Measurements from ENCODE around the gene BCL2.

Gene BCL2

DNA sequence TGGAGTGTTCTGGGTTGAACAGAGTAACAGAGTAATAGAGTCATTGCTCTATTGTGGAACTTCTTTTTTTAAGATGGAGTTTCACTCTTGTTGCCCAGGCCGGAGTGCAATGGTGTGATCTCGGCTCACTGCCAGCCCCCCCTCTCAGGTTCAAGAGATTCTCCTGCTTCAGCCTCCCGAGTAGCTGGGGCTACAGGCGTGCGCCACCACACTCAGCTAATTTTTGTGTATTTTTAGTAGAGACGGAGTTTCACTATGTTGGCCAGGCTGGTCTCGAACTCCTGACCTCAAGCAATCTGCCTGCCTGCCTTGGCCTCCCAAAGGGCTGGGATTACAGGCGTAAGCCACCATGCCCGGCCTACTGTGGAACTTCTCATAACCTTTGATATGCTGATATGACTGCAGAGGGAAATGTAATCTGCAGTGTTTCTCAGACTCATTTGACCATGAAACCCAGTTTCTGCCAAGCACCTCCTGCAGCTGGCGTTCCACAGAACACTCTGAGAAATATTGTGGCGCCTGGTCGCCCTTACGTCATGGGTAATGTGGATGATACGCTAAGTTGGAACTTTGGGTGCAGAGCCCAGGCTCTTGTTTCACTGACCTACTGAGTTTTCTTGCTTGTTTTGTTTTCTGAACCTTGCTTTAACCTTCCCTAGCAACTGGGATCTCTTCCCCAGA, 213.8 kb downstream of the BCL2 start:
- TF ChIP-seq, protein P1, sequence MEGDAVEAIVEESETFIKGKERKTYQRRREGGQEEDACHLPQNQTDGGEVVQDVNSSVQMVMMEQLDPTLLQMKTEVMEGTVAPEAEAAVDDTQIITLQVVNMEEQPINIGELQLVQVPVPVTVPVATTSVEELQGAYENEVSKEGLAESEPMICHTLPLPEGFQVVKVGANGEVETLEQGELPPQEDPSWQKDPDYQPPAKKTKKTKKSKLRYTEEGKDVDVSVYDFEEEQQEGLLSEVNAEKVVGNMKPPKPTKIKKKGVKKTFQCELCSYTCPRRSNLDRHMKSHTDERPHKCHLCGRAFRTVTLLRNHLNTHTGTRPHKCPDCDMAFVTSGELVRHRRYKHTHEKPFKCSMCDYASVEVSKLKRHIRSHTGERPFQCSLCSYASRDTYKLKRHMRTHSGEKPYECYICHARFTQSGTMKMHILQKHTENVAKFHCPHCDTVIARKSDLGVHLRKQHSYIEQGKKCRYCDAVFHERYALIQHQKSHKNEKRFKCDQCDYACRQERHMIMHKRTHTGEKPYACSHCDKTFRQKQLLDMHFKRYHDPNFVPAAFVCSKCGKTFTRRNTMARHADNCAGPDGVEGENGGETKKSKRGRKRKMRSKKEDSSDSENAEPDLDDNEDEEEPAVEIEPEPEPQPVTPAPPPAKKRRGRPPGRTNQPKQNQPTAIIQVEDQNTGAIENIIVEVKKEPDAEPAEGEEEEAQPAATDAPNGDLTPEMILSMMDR (IDR thresholded peaks at IDR 0.05; ENCODE audit: insufficient read depth, low read depth, low read length, missing control alignments) = no peak
- DNase-seq (ENCODE audit: low read depth) = peak; percentile 93
- no peak overlapping the region; the same call in 1 of the 2 replicates for H3K4me3 ChIP-seq (ENCODE audit: low read depth, low read length)

DNA sequence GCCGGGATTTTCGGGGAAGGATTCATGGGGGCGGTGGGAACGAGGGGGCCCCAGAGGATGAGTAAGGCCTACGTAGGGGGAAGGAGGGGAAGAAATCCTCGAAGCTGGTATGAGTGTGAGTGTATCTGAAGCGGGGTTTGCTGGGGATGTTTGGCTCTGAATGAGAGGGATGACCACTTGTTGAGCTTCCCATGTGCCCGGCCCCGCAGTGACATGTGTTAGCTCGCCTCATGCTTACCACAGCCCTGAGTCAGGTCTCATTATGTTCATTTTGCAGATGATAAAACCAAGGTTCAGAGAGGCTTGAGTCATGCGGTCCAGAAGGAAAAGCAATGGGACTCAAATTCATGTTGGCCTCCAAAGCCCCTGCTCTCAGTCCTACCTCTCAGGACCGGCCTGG, 214.7 kb downstream of the BCL2 start:
- DNase-seq (ENCODE audit: low read depth) = no peak
- TF ChIP-seq, protein P1 (IDR thresholded peaks at IDR 0.05; ENCODE audit: insufficient read depth, low read depth, low read length, missing control alignments) = no peak
- no peak overlapping the region for H3K4me3 ChIP-seq (ENCODE audit: low read depth, low read length)

DNA sequence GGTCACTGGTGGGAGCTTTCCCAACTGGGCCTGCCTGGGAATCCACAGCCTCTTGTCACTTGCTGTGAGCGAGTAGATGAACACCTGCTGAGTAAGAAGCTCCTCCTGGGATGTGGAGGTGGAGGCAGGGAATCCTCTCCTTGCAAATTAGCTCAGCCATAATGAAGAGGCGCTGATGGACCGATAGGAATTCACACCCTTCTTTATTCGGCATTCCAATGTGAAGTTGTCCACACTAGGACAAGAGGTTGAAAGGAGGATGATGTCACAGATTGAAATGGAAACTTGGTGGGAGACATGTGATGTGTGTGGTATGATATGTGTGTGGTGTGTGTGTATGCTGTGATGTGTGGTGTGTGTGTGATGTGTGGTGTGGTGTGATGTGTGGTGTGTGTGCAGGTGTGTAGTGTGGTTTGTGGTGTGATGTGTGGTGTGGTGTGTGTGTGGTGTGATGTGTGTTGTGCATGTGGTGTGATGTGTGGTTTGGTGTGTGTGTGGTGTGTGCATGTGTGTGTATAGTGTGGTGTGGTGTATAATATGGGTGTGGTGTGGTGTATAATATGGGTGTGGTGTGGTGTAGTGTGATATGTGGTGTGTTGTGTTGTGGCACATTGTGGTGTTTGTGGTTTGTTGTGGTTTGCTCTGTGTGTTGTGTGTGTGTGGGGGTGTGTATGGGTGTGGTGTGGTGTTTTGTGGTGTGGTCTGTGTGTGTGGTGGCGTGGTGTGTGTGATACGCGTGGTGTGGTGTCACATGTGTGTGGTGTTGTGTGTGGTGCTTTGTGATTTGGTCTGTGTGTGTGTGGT, 216.4 kb downstream of the BCL2 start:
- DNase-seq (ENCODE audit: low read depth) = no peak
- TF ChIP-seq, protein P1 (IDR thresholded peaks at IDR 0.05; ENCODE audit: insufficient read depth, low read depth, low read length, missing control alignments) = no peak
- no peak overlapping the region for H3K4me3 ChIP-seq (ENCODE audit: low read depth, low read length)

DNA sequence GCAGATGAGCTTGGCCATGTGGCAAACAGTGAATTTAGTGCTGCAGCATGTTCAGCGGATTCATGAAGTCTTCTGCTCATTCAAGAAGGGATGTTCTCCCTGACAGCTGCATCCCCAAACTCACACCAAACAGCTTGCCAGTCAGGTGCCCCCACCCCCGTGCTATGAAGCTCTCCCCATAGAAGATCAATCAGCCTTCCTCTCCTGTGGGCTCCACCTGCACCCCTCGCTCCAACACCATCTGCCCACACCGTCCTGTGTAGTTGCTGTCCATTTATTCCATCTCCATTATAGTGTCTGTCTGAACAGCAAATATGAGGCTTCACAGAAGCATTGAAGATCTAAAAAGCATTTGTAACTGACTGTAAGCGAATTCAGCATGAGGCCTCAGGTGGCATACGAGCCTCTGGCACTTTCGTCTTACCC, 218.9 kb downstream of the BCL2 start:
- TF ChIP-seq, protein P1 (IDR thresholded peaks at IDR 0.05; ENCODE audit: insufficient read depth, low read depth, low read length, missing control alignments) = no peak
- H3K4me3 ChIP-seq (ENCODE audit: low read depth, low read length) = no peak overlapping the region
- no peak for DNase-seq (ENCODE audit: low read depth)

DNA sequence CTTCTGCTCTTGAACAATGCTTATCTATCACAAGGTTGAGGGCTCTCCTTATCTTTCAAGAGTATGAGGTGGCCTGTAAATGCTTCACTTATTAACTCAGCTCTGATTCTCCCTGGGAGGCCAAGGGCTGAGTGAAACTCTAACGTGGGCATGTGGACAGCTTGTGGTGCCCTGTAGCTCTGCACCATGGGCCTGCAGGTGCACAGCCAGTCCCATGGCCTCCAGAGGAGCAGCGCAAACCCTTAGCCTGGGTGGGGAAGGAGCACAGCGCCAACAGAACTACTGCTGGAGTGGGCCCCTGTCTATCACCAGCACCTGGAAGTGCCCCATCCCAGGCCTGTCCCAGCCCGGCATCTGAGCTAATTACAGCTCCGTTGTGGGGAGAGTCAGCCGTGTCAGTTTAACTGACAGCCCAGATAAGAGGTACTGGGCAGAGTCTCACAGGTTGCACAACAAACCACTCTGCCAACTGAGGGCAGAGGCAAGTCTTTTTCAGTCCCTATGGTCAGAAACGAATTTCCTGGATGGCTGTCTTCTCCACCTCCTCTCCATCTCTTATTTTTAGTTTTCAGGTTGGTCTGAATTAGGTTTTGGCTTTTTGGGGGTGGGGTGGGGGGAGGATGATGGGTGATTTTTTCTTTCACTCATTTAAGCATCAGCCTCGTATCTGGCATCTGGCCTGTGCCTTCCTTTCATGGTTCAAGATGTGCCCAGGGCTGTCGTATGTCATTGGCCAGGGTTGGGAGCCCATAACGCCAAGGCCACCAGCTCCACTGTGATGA, 219.5 kb downstream of the BCL2 start:
- no peak overlapping the region for H3K4me3 ChIP-seq (ENCODE audit: low read depth, low read length)
- TF ChIP-seq, protein P1 (IDR thresholded peaks at IDR 0.05; ENCODE audit: insufficient read depth, low read depth, low read length, missing control alignments) = no peak
- no peak for DNase-seq (ENCODE audit: low read depth)

DNA sequence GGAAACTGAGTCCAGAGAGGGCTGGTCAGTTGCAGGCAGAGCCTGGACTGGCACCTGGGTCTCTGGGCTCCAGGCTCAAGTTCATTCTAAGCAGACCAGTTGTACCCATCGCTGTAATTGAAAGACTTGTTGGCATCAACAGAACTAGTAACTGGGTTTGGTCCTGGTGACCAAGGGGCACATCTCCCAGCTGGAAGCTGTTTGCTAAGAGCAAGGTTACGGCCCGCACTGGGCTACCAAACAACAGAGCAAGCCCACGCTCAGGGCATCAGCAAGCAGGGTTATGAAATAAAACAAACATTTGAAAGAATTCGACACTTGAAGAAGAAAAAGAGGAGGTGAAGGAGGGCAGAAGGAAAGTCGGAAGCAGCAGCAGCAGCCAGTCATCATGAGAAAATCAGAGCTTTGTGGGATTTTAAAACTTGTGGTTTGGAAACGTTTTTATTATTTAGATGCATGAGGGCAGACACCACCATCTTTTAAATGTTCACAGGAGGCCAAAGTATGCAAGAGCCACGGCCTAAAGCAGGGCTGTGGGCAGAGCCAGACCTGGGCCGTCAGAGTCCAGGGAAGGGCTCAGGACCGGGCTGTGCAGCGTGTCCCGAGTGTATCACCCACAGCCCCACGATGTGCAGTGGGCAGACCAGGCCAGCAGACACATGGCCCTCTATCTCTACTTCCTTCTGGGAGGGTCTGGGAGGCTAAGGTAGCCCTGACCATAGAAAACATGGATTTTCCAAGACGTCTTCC, 220.3 kb downstream of the BCL2 start:
- TF ChIP-seq, protein P1 (IDR thresholded peaks at IDR 0.05; ENCODE audit: insufficient read depth, low read depth, low read length, missing control alignments) = no peak
- H3K4me3 ChIP-seq (ENCODE audit: low read depth, low read length) = no peak overlapping the region

More for the DNA sequence above, 220.3 kb downstream of the BCL2 start:
- no peak for DNase-seq (ENCODE audit: low read depth)
